Nephron (organoid): Measurements from ENCODE around the gene GATAD2B.

Experiments used
- H3K27ac Mint-ChIP-seq, 3 experiments: 2 replicates each; pipeline ENCODE4 v1.8.0; 2020; ENCODE audit warnings: mixed read lengths in 3 of 3, mild to moderate bottlenecking in 2 of 3, moderate library complexity in 1 of 3
- H3K27me3 Mint-ChIP-seq: 2 replicates; pipeline ENCODE4 v1.8.0; 2021; ENCODE audit warnings: low read depth, mild to moderate bottlenecking, moderate library complexity, mixed read lengths
- H3K36me3 Mint-ChIP-seq: 2 replicates; pipeline ENCODE4 v1.8.0; 2020; ENCODE audit warnings: low read depth, mixed read lengths
- H3K4me1 Mint-ChIP-seq: 2 replicates; pipeline ENCODE4 v1.8.0; 2020; ENCODE audit warnings: mixed read lengths
- H3K4me3 Mint-ChIP-seq, 3 experiments: 2 replicates each; pipeline ENCODE4 v1.8.0; 2020; ENCODE audit warnings: mild to moderate bottlenecking in 3 of 3, mixed read lengths in 3 of 3, moderate library complexity in 2 of 3
- H3K9me3 Mint-ChIP-seq: 2 replicates; pipeline ENCODE4 v1.8.0; 2020; ENCODE audit warnings: mixed read lengths
- TF ChIP-seq, protein P1 (sequence below), 3 experiments: fragments of 200-600 bp; sonication (generic); IDR thresholded peaks; one replicate each; pipeline ENCODE4 v1.5.0; 2021; ENCODE audit warnings: antibody characterized with exemption in 3 of 3; ENCODE audit not compliant: unreplicated experiment in 3 of 3

GATAD2B gene

DNA sequence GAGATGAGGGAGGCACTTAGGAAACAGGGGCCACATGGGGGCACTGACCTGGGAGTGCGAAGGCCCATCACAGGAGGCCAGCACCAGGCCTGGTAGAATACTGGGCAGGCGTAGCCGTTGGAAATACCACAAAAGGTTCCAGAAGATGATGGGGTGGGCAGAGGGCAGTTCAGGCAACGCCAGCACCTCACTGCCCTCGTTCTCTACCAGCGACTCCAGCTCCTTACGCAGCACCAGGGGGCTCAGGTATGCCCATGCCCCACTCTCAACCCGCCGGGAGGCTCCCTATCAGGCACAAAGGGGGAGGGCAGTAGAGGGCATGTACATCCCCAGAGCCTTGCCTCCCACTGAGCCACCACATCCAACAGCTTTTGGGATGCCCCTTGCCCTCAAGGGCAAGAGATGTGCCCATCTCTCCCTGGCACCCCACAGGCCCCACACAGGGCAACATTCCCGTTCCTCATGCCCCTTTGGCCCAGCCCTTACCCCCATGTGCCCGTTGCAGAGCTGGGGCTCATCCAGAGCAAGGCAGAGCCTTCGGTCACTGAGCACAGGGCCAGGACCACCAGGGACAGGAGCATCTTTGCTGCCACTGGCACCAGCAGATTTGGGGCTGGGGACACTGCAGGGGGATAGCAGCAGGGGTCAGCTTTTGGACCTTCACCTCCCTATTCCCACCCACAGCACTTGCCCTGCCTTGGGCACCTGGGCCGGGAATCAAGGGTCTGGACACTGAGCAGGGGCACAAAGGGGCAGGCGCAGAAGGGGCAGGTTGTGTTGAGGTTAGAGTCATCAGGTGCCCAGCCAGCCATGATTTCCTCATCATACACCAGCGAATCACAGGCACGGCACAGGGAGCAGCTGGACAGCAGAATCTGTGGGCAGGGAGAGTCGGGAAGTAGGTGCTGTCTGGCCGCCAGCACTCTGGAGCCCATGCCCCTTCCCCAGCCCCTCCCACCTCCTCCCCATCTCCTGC, 9.7 kb upstream of the GATAD2B start:
- H3K4me1 Mint-ChIP-seq, result no peaks in the 10 kb centered on the region
- TF ChIP-seq, protein P1, sequence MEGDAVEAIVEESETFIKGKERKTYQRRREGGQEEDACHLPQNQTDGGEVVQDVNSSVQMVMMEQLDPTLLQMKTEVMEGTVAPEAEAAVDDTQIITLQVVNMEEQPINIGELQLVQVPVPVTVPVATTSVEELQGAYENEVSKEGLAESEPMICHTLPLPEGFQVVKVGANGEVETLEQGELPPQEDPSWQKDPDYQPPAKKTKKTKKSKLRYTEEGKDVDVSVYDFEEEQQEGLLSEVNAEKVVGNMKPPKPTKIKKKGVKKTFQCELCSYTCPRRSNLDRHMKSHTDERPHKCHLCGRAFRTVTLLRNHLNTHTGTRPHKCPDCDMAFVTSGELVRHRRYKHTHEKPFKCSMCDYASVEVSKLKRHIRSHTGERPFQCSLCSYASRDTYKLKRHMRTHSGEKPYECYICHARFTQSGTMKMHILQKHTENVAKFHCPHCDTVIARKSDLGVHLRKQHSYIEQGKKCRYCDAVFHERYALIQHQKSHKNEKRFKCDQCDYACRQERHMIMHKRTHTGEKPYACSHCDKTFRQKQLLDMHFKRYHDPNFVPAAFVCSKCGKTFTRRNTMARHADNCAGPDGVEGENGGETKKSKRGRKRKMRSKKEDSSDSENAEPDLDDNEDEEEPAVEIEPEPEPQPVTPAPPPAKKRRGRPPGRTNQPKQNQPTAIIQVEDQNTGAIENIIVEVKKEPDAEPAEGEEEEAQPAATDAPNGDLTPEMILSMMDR (IDR thresholded peaks at IDR 0.05; ENCODE audit: unreplicated experiment in 3 of 3), result no peak

DNA sequence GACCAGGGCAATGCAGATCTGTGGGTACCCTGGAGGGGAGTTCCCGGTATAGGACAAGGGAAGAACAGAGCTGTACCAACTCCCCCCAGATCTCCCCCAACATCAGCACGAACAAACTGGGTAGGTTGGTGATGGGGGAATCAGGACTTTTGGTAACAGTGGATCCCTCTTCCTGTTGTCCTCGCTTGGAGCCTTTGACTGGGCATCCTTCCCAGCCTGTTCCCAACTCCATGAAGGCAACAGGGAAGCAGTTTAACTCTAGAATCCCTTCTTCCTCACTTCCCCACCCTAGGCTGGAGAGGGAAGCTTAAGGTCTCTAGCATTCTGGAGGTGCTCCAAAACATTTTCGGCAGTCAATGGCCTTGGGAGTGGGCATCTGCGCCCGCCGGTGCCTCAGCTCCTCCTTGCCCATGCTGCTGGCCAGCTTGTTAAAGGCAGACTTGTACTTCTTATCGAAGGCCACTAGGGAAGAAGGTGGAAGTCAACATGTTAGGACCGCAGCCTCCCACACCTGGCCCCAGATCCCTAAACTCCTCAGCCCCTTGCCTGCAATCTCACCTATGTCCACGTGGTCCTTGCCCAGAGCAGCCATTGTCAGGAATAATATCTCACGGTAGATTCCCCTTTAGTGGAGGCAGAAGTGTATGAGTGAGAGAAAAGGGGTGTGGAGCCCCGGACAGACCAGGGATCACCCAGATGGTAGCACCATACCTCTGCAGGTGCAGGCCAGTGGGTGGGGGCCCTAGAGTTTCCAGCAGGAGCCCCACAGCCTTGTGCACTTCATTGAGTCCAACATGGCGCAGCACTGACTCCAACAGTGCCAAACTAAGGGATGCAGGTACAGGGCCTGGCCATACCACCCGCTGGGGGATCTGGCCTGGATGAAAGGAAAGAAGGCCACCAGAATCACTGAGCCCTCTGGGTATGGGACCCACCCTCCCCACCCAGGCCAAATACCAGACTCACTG, 7.5 kb upstream of the GATAD2B start:
- peaks cover 18% of the 10 kb centered on the region for H3K36me3 Mint-ChIP-seq
- no peaks in the 10 kb centered on the region for H3K27me3 Mint-ChIP-seq
- no peak overlapping the region for H3K4me3 Mint-ChIP-seq
- no peaks in the 10 kb centered on the region for H3K4me1 Mint-ChIP-seq
- no peak overlapping the region for H3K27ac Mint-ChIP-seq
- TF ChIP-seq, protein P1 (IDR thresholded peaks at IDR 0.05; ENCODE audit: unreplicated experiment in 3 of 3), result no peak
- H3K9me3 Mint-ChIP-seq, result no peaks in the 10 kb centered on the region

More for the DNA sequence above, 9.7 kb upstream of the GATAD2B start:
- Mint-ChIP-seq H3K27me3 (no peaks in the 10 kb centered on the region), H3K4me3 (no peak overlapping the region), H3K36me3 (peaks cover 36% of the 10 kb centered on the region), H3K9me3 (no peaks in the 10 kb centered on the region), H3K27ac (no peak overlapping the region)

DNA sequence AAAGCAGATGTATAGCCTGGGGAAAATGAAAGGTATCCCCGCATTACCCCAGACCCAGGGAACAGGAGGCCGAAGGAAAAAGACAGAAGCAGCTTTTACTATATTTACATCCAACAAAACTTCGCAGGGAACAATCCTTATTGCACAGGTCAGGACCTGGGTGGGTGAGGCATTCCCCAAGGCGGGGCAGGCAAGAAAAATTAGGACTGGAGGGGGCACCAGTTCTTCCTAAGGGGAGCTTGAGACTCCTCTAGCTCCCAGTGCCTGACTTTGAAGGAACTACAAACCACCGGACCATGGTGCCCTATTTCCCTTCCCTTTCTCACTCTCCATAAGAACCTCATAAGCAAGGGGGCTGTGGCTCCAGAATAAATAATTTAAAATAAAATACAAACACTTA, 6.7 kb upstream of the GATAD2B start:
- Mint-ChIP-seq H3K27ac (no peak overlapping the region), H3K9me3 (no peaks in the 10 kb centered on the region), H3K4me3 (no peak overlapping the region), H3K4me1 (no peaks in the 10 kb centered on the region), H3K27me3 (no peaks in the 10 kb centered on the region), H3K36me3 (peaks cover 15% of the 10 kb centered on the region)
- TF ChIP-seq, protein P1 (IDR thresholded peaks at IDR 0.05; ENCODE audit: unreplicated experiment in 3 of 3), result no peak

DNA sequence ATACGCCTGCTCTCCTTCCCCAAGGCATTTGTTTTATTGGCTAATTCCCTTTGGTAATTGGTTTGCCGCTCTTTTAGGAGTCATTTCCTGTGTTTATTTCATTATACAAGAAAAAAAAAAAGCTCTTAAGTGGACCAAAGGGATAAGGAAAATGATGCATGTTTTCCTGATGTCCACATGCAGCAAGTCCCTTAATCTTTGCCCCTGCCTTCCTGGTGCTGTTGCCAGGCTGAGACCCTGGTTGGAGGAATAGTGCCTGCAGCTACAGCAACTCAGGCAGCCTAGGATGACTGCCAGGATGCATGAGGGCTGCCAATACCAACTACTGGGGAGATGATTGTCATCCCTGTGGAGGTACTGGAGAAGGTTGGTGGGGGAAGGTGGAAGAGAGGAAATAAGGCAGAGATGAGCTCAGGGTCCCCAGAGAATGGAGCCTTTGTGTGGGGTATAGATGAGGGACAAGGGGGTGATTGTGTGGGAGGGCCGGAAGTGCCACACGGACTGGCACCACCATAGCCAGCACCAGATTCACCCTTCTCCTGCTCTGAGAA, 6.1 kb upstream of the GATAD2B start:
- TF ChIP-seq, protein P1 (IDR thresholded peaks at IDR 0.05; ENCODE audit: unreplicated experiment in 3 of 3), result no peak
- no peaks in the 10 kb centered on the region for H3K27me3 Mint-ChIP-seq

DNA sequence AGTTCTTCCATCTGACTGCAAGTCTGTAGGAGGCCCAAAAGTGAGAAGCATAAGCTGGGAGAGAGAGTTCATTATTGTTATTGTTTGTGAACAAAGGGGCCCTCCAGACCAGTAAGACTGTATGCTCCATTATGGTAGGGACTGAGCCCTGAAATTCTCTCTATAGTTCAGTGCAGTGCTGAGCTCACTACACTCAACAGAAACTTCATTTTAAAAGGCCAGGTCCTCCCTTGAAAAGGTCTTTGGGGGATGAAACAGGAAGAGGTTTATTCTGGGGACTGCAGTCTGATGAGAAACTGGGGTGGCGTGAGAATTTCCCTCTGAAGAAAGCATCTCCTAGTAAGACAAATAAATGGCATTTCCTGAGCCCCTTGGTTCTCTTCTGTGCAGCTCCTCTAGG, 5.5 kb upstream of the GATAD2B start:
- Mint-ChIP-seq H3K27ac (peak overlapping the region; percentile 3 to 58 (median 25)), H3K36me3 (peaks cover 13% of the 10 kb centered on the region), H3K27me3 (no peaks in the 10 kb centered on the region), H3K4me1 (peaks cover 4% of the 10 kb centered on the region), H3K4me3 (peak overlapping the region in 2 of 3 experiments; percentile 5 to 19), H3K9me3 (no peaks in the 10 kb centered on the region)
- TF ChIP-seq, protein P1 (IDR thresholded peaks at IDR 0.05; ENCODE audit: unreplicated experiment in 3 of 3), result no peak

More for the DNA sequence above, 6.1 kb upstream of the GATAD2B start:
- Mint-ChIP-seq H3K27ac (peak overlapping the region in 1 of 3 experiments; percentile 58), H3K9me3 (no peaks in the 10 kb centered on the region), H3K4me3 (no peak overlapping the region), H3K4me1 (peaks cover under 1% of the 10 kb centered on the region), H3K36me3 (peaks cover 13% of the 10 kb centered on the region)
